K562 (cell line): Measurements from ENCODE around the gene CTNNB1. TPM values are rescaled to one million over a fixed set of nuclear protein-coding genes. Genes with fewer than 3 reads are reported as not detected.

Experiments
- E2F8 ChIP-seq: fragments of 450-650 bp; IDR thresholded peaks from 2 replicates; pipeline ENCODE4 v1.7.1; 2018; ENCODE audit warnings: mild to moderate bottlenecking, low read depth; ENCODE audit not compliant: partially characterized antibody
- HEY1 ChIP-seq: fragments of 250-450 bp; sonication (Bioruptor Pico); IDR thresholded peaks from 2 replicates; pipeline ENCODE4 v1.5.0; 2020; ENCODE audit warnings: mild to moderate bottlenecking, moderate library complexity, borderline replicate concordance
- HMGXB4 ChIP-seq: sonication (generic); formaldehyde crosslinking; IDR thresholded peaks from 2 replicates; pipeline ENCODE4 v1.8.1; 2023; ENCODE audit warnings: mild to moderate bottlenecking, missing genetic modification reagents
- KLF16 ChIP-seq: IDR thresholded peaks from 2 replicates; pipeline ENCODE4 v1.6.1; 2016; ENCODE audit warnings: antibody characterized with exemption
- PKNOX1 ChIP-seq: fragments of 450-650 bp; IDR thresholded peaks from 2 replicates; pipeline ENCODE4 v1.6.1; 2016
- TAF9B ChIP-seq: fragments of 450-650 bp; IDR thresholded peaks from 2 replicates; pipeline ENCODE4 v1.6.1; 2018; ENCODE audit warnings: mild to moderate bottlenecking; ENCODE audit not compliant: partially characterized antibody
- TCFL5 ChIP-seq: fragments of 250-450 bp; sonication (Bioruptor Pico); conservative IDR thresholded peaks from 2 replicates; pipeline ENCODE4 v1.6.1; 2021; ENCODE audit warnings: mild to moderate bottlenecking, moderate library complexity, matching md5 sums
- TSHZ1 ChIP-seq: fragments of 250-450 bp; sonication (Bioruptor Pico); IDR thresholded peaks from 2 replicates; pipeline ENCODE4 v1.4.0; 2020; ENCODE audit warnings: mild to moderate bottlenecking, moderate library complexity
- ZBTB12 ChIP-seq: fragments of 250-450 bp; sonication (Bioruptor Pico); IDR thresholded peaks from 2 replicates; pipeline ENCODE4 v1.4.0; 2020
- ZBTB34 ChIP-seq: fragments of 250-450 bp; sonication (Bioruptor Pico); IDR thresholded peaks from 2 replicates; pipeline ENCODE4 v1.8.0; 2021; ENCODE audit warnings: mild to moderate bottlenecking, moderate library complexity
- ZNF12 ChIP-seq: sonication (generic); formaldehyde crosslinking; IDR thresholded peaks from 2 replicates; pipeline ENCODE4 v1.4.0; 2020; ENCODE audit warnings: mild to moderate bottlenecking, missing genetic modification reagents
- ZNF134 ChIP-seq: fragments of 250-450 bp; sonication (Bioruptor Pico); conservative IDR thresholded peaks from 2 replicates; pipeline ENCODE4 v1.4.0; 2020
- ZNF232 ChIP-seq: sonication (generic); formaldehyde crosslinking; IDR thresholded peaks from 2 replicates; pipeline ENCODE4 v1.8.0; 2022; ENCODE audit warnings: mild to moderate bottlenecking, missing genetic modification reagents
- ZNF830 ChIP-seq: fragments of 250-450 bp; sonication (Bioruptor Pico); IDR thresholded peaks from 2 replicates; pipeline ENCODE4 v1.5.0; 2021; ENCODE audit warnings: mild to moderate bottlenecking
- polyA plus RNA-seq, 8 experiments: library from polyadenylated mRNA; depleted of rRNA in 4 of 8; stranded (reverse) in 5 of 8; unstranded in 3 of 8; fragments of >200 nt; fragmentation: Nextera tagmentation in 2 of 8; fragmentation: Illumina TruSeq in 1 of 8; extraction: Ambion mirVana in 2 of 8; extraction: Trizol in 1 of 8; gene quantifications; 2 replicates each; pipeline versions ENCODE4 v1.2.1 to v1.2.3, GENCODE V29; 2011 to 2014; ENCODE audit warnings: inconsistent platforms in 1 of 8, missing spikeins in 1 of 8
- total RNA-seq, 7 experiments: library from RNA; depleted of rRNA in 6 of 7; stranded (reverse); fragments of >200 nt in 6 of 7; fragmentation: Illumina TruSeq in 2 of 7; extraction: Trizol in 2 of 7; gene quantifications; 2 replicates each; pipeline versions ENCODE4 v1.2.1 to v1.2.3, GENCODE V29; 2011 to 2021; ENCODE audit warnings: low replicate concordance in 1 of 7

CTNNB1 gene
- total and polyA plus RNA-seq, 9 of the 15 experiments (the other 6 are each of a cell fraction or from before 2014, with no cell fraction given): 44.3 to 193 (median 154) TPM

GRCh38 chr3:41198950-41199865 is at the start of gene CTNNB1 (continued):
- TF ChIP-seq ZNF134 (CRISPR knock-in tag) (no peak), PKNOX1 (no peak), E2F8 (no peak), KLF16 (no peak), TAF9B (peak; percentile 98), HEY1 (CRISPR knock-in tag) (no peak; the same call in 1 of the 2 replicates), ZNF12 (CRISPR knock-in tag) (no peak), ZBTB34 (CRISPR knock-in tag) (no peak), ZBTB12 (CRISPR knock-in tag) (0 out of 2 replicates have a peak, but pooled peaks have one; percentile 45), HMGXB4 (CRISPR knock-in tag) (peak; percentile 76), ZNF830 (peak; percentile 94; the same call in 1 of the 2 replicates), TCFL5 (CRISPR knock-in tag) (peak; percentile 80; the same call in 1 of the 2 replicates), TSHZ1 (no peak), ZNF232 (CRISPR knock-in tag) (peak; percentile 18; the same call in 1 of the 2 replicates)
